GM19328 (cell line): Measurements from ENCODE around the gene SPAG16.
"Not testable (repeated sequence)": the region's sequence is repeated elsewhere in the genome, so short reads cannot be mapped to it uniquely, and the experiment has no call there.

Experiments used
- ATAC-seq: cut with Tn5 transposase; IDR thresholded peaks from one replicate; pipeline ENCODE4 v1.9.1; 2021; ENCODE audit warnings: mild to moderate bottlenecking, moderate library complexity; ENCODE audit not compliant: unreplicated experiment

SPAG16 gene

DNA sequence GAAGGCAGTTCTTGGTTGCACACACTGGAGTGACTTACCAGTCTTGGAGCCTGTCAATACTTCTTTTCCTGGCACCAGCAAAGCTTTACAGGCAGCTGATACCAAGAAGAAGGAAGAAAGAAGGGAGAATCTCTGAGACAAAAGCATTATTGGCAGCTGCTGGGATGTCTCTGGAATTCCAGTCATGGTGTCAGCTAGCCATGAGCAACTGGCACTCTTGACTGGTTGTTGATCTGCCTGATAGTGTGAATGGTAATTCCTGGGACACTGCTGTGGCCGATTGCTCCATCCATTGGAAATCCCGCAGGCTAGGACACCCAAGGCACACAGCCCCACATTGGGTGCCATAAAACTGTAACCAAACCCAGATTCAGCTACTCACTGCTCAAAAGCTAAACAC is 17.8 kb upstream of the SPAG16 start:
- ATAC-seq = no peak

- no peak for ATAC-seq
Measured at GRCh38 chr2:213271947-213272346, 12.3 kb upstream of the SPAG16 start.

DNA sequence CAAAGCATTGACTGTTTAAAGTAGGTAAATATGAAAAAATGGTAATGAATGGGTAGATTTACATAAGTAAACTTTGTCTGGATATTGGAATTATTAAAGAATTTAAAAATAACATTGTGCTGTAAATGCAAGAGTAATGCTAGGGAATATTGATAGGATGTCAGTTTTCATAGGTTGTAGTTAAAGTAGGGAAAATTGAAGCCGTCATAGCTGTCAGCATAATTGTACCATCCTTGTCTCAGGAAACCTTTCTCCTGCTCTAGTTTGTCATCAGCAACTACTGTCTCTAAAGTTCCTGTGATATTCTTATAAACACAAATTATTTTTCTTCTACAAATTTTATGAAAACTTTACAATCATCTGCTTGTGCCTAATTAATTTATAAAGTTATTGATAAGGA is 10.1 kb upstream of the SPAG16 start:
- no peak for ATAC-seq

GRCh38 chr2:213275265-213275664 is 9.0 kb upstream of the SPAG16 start:
- no peak for ATAC-seq

- not testable (repeated sequence) for ATAC-seq
Measured at GRCh38 chr2:213277134-213277533, 7.1 kb upstream of the SPAG16 start.

DNA sequence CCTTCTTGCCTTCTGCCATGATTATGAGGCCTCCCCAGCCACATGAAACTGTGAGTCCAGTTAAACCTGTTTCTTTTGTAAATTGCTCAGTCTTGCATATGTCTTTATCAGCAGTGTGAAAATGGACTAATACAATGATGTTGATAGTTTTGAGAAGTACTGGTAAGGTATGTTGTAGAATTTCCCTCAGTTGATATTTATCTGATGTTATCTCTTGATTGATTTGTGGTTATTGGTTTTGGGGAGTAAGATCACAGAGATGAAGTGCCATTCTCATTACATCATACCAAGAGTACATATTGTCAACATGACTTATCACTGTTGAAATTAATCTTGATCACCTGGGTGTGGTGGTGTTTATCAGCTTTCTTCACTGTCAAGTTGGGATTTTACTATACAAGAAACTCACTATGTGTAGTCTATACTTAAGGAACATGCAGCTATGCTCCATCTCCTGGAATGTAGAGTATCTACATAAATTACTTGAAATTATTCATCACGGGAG is 5.1 kb upstream of the SPAG16 start:
- no peak for ATAC-seq

GRCh38 chr2:213279971-213280370 is 4.3 kb upstream of the SPAG16 start:
- ATAC-seq = no peak

GRCh38 chr2:213281156-213281555 is 3.1 kb upstream of the SPAG16 start:
- ATAC-seq = no peak

DNA sequence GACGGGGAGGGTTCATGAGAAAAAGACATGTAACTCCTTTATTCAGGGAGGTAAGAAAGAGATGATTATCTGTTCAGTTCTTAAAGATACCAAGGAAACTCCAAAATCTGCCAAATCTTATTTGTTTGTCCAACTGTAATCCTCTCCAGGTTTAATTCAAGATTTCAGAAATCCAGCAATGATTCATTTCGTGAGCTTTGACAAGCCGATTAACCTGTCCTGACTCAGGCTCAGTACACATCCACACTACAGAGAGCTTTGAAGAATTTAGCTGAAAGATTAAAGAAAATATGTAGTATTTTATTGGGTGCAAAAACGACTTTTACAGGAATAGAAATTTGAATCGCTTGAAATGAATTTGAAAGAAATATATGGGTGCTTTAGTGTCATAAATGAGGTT is 1.1 kb downstream of the SPAG16 start:
- ATAC-seq = no peak

DNA sequence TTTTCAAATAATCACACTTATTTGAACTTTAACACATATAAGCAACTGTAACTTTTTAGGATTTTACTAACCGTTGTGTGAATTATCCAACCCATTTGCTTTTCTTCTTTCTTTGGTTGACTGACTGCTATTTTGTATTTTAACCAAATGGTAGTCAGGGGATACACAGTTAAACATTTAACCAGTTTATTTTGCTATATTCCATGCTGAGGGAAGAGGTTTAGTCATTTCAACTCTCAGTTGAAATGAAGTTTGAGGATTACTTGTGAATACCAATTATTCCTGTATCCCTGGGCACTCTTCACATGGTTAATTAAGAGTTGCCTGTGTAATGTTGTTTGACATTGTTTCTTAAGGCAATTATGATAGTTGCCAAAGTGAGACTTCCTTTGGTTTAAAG is 1.9 kb downstream of the SPAG16 start:
- ATAC-seq = no peak

GRCh38 chr2:213288913-213289700 is 4.8 kb downstream of the SPAG16 start:
- ATAC-seq = no peak

DNA sequence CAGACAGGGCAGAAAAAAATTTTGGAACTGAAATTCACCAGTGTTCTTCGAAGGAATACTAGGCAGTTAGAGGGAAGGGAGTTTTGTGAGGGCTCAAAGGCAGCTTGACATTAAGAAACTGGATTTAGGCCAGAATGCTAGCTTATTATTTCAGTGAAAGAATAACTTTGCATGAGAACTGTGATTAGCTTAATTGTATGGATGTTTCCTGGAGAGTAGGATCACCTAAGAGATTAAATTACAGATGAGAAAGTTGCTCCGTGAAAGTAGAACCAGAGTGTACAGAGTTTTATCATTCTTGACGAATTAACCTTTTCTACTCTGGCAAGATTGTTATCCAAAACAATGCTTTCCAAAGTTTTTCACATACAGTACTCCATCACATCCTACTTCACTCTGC is 6.2 kb downstream of the SPAG16 start:
- no peak for ATAC-seq

DNA sequence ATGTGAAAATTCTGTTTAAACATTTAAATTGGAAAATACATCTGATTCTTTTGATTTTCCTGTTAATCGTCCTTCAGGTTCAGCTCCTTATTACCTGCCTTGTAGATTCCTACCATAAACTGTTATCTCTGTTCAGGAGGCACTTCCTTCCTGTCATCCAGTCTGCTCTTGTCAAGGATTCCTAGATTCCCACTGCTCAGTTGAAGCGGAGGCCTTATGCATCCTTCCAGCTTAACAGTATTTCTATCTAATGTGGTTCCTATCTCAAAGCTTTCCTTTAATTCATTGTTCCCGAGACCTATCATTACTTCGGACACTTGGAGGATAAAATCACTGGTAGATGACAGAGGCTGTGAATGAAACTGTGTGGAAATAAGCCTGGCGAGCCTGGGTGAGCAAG is 12.0 kb downstream of the SPAG16 start:
- no peak for ATAC-seq

DNA sequence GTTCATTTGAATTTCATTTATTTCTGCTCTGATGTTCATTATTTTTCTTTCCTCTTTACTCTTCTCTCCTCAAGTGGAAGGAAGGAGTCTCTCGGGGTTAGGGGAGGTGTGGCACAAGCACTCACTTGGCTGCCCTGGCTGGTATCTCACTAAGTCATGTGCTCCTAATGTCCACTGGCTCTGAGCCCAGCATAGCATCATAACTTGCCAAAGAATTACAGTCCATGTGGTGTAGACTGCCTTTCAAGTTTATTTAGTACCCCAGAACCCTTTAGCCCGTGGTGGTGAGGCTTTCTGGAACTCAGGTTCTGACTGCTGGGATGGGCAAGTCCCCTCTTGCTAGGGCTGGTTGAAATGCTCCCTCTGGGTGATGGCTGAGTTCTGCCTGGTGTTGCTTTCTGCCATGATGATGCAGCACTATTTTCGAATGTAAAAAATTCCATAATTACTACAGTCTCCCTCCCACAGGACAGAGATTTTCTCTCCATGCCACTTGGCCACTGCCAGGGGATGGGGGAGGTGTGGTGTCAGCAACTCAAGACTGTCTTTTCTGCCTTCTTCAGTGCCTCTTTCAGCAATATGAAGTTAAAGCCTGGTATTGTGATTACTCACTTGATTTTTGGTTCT is 22.2 kb downstream of the SPAG16 start:
- ATAC-seq = no peak

DNA sequence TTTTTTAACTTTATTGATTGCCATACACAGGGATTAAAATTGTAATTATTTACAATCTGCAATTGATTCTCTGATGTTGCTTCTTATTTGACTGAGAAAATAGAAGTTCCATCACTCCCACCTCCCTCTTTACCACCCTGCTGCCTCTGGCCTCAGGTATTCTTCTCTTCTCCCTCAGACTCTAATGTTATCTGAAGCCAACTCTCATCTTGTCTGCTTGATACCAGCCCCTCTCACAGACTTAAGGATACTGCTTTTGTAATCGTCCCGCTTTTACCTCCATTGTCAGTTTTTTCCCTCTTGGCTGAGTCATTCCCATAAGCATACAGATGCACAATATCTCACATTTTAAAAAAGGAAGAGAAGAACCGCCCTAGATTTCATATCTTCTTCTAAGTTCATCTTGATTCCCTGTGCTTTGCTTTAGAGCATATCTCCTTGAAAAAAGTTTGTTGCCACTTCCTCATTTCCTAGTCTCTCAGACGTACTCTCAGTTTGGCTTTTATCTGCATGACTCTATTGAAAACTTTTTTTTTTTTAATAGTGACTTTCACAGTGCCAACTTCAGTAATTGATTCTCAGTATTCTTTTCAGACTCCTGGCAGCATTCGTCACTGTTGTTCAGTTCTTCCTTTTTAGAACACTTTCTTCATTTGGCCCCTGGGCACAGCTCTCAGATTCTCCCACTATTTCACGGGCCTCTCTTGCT is 31.1 kb downstream of the SPAG16 start:
- no peak for ATAC-seq

GRCh38 chr2:213316001-213316735 is 31.9 kb downstream of the SPAG16 start:
- no peak for ATAC-seq

GRCh38 chr2:213317929-213318328 is 33.7 kb downstream of the SPAG16 start:
- no peak for ATAC-seq

DNA sequence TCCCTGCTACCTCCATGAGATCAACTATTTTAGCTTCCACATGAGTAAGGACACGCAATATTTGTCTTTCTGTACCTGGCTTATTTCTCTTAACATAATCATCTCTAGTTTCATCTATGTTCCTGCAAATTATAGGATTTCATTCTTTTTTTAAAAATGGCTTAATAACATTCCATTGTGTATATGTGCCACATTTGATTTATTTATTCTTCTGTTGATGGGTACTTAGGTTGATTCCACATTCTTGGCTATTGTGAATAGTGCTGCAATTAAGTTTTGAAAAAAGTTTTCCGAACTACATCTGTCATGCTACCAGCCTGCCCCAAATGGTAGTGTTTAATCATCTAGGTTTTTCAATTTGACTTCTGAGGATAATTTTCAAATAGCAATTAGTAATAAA is 36.3 kb downstream of the SPAG16 start:
- no peak for ATAC-seq

DNA sequence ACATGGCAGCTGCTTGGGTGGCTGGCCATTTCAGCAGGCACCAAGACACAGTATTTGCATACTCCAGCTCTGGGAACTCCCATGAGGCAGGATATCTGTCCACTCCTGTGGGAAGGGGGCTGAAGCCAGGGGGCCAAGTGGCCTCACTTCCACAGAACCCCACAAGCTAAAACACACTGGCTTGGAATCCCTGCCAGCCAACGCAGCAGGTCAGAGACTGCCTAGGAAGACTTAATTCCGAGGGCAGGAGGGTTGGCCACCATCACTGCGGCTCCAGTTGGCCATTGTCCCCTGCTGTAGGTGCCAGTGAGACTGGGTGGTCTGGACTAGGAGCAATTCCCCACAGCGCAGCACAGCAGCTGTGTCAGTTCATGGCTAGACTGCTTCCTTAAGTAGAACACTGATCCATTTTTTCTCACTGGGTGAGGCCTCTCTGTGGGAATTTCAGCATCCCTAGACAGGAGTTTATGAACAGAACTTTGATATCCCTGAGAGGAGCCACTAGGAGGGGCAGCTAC is 52.0 kb downstream of the SPAG16 start:
- no peak for ATAC-seq

- ATAC-seq = no peak
Measured at GRCh38 chr2:213353419-213353818, 69.2 kb downstream of the SPAG16 start.

DNA sequence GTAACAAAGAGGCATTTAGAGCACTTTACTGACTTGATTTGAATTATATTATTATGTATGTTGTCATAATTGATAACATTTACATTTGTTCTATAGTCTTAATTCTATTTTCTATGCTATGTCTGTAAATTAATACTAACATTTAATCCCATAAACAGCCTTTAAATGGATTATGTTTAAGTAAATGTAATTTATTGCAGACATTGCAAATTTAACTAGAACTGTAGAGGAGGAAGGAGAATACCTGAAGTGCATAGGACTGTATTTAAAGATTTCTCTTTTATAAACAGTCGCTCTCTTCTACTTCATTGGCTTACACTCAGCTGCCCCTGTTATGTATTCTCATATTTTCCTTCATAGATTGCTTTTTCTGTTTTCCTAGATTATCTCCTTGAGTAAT is 92.4 kb downstream of the SPAG16 start:
- ATAC-seq = no peak
